Heart left ventricle (tissue), 16 donors: ENCODE results near the gene GRAMD2B. TPM values are rescaled to one million over a fixed set of nuclear protein-coding genes. Genes with fewer than 3 reads are reported as not detected.
A peak's percentile ranks its signal among the peaks of the same experiment; 100 is the strongest.

Experiments used
- ATAC-seq, 4 donors: fragments of 200-7000 bp; cut with Tn5 transposase; one replicate each; pipeline ENCODE4 v1.9.1; 2020 to 2022; ENCODE audit warnings: moderate library complexity in 4 of 4, mild to moderate bottlenecking in 3 of 4, moderate number of reproducible peaks in 1 of 4
- DNase-seq, 5 donors: peaks; one replicate each; pipeline ENCODE4 v3.0.0-alpha.2; 2020
- H3K27ac ChIP-seq, 12 donors: fragments of 200-600 bp; sonication (generic) in 4 of 12; one replicate each; pipeline versions ENCODE4 v1.5.0 to v1.8.0; 2016 to 2022; ENCODE audit warnings: mild to moderate bottlenecking in 2 of 12
- H3K27me3 ChIP-seq, 9 donors: fragments of 200-600 bp; sonication (generic) in 2 of 9; one replicate each; pipeline versions ENCODE4 v1.5.1 to v1.8.0; 2016 to 2022; ENCODE audit warnings: mild to moderate bottlenecking in 3 of 9
- H3K36me3 ChIP-seq, 9 donors: fragments of 200-600 bp; sonication (generic) in 2 of 9; one replicate each; pipeline versions ENCODE4 v1.5.0 to v1.8.0; 2018 to 2022; ENCODE audit warnings: mild to moderate bottlenecking in 2 of 9
- H3K4me1 ChIP-seq, 12 donors: fragments of 200-600 bp; sonication (generic) in 4 of 12; one replicate each; pipeline versions ENCODE4 v1.5.0 to v1.8.0; 2016 to 2022; ENCODE audit warnings: mild to moderate bottlenecking in 3 of 12
- H3K4me3 ChIP-seq, 12 donors: fragments of 200-600 bp; sonication (generic) in 4 of 12; one replicate each; pipeline versions ENCODE4 v1.5.0 to v1.8.0; 2017 to 2022; ENCODE audit warnings: mild to moderate bottlenecking in 9 of 12, moderate library complexity in 4 of 12
- H3K9me3 ChIP-seq, 12 donors: fragments of 200-600 bp; sonication (generic) in 4 of 12; one replicate each; pipeline versions ENCODE4 v1.5.0 to v1.8.0; 2016 to 2022; ENCODE audit warnings: mild to moderate bottlenecking in 1 of 12
- POLR2A ChIP-seq, 2 donors: fragments of 450-650 bp; IDR thresholded peaks; one replicate each; pipeline ENCODE4 v1.6.1; 2017; ENCODE audit warnings: antibody characterized with exemption in 2 of 2, mild to moderate bottlenecking in 2 of 2, moderate library complexity in 2 of 2
- WGBS, 4 donors: extraction: QIAGEN DNeasy Blood & Tissue Kit in 2 of 4; methylation state at CpG; one replicate each; pipeline versions ENCODE4 v1.1.5 to v1.1.7; 2013 to 2018; 5-methylcytosine and 5-hydroxymethylcytosine counted together
- intact Hi-C, 10 donors: fragments of 100-400 bp; cut with DNase I; formaldehyde crosslinking; loops; one replicate each; pipeline versions ENCODE4 v1.11.1 to v1.14.2; 2022
- polyA plus RNA-seq, 2 donors: library from polyadenylated mRNA; stranded (reverse); fragments of 200-250 nt; gene quantifications; one replicate each; pipeline ENCODE4 v1.2.3, GENCODE V29; 2013
- total RNA-seq, 9 donors: library from RNA; depleted of rRNA in 2 of 9; stranded (reverse); fragments of >200 nt in 2 of 9; fragmentation: NEBNext Ultra II Directional in 3 of 9; extraction: Animal tissue kit (Norgen Biotek cat#: 25700) in 3 of 9; gene quantifications; one replicate each; pipeline versions ENCODE4 v1.1.0 to v1.2.4, GENCODE V29; 2016 to 2023
- TF ChIP-seq, protein P1 (sequence below), 12 donors: fragments of 200-600 bp; sonication (generic) in 4 of 12; IDR thresholded peaks; one replicate each; pipeline versions ENCODE4 v1.5.0 to v1.8.0; 2018 to 2022; ENCODE audit warnings: antibody characterized with exemption in 12 of 12, mild to moderate bottlenecking in 5 of 12
- donor health status: ischemic (EF 13 %, LVEDD 7.1; RV severe dilation, severe dysfunction).
- donor health status: healthy with polysubstance abuse.
- donor health status: DM: no; HTN: yes; CAD: no.
- donor health status: DM: no; HTN: no; CAD: no.
- donor health status: ischemic (EF 25% LVEDD 6.9; RV normal size, moderate dysfunction).
- donor health status: ischemic (EF 25% LVEDD 5.7; RV mildly dilated, moderate dysfunction).
- donor health status: healthy.
- donor health status: DM: yes; HTN: yes; CAD: no.
- donor health status: ischemic (EF 35%, LVEDD 5.7; RV mildly dilated, moderate dysfunction).
- donor health status: nonischemic (EF 11% LVEDD 7.7; RV severe dilation, severe dysfunction).
- donor health status: DM: yes; HTN: yes; CAD: no.
- donor health status: PGD.
- donor health status: ischemic (EF 29% LVEDD 5.4; RV normal size, mild dysfunction).
- donor health status: nonischemic (EF 23%, LVEDD 6.1; RV moderate dilation, normal function).

GRAMD2B gene
- total and polyA plus RNA-seq, 11 donors = 7.4 to 50.4 (median 35.8) TPM

GRCh38 chr5:126535856-126536545 is 112.8 kb downstream of the GRAMD2B start:
- 94 to 97% (median 96%) methylated on average over 4 of the region's 4 CpGs for WGBS, 4 donors
- Histone ChIP-seq H3K27me3 (no peaks in the 10 kb centered on the region), H3K4me1 (peaks cover 0 to 22% (median 8%) of the 10 kb centered on the region in 12 donors), H3K27ac (no peak overlapping the region), H3K36me3 (no peaks in the 10 kb centered on the region), H3K4me3 (no peak overlapping the region), H3K9me3 (no peaks in the 10 kb centered on the region)
- intact Hi-C loops = loop anchor here in 7 of 10 donors (5.0 to 10.0 kb wide), 4 partner anchors 34 to 114 kb away; partner anchors contain the start of gene GRAMD2B (in 4 of the 7)
- no peak for DNase-seq
- TF ChIP-seq, protein P1, sequence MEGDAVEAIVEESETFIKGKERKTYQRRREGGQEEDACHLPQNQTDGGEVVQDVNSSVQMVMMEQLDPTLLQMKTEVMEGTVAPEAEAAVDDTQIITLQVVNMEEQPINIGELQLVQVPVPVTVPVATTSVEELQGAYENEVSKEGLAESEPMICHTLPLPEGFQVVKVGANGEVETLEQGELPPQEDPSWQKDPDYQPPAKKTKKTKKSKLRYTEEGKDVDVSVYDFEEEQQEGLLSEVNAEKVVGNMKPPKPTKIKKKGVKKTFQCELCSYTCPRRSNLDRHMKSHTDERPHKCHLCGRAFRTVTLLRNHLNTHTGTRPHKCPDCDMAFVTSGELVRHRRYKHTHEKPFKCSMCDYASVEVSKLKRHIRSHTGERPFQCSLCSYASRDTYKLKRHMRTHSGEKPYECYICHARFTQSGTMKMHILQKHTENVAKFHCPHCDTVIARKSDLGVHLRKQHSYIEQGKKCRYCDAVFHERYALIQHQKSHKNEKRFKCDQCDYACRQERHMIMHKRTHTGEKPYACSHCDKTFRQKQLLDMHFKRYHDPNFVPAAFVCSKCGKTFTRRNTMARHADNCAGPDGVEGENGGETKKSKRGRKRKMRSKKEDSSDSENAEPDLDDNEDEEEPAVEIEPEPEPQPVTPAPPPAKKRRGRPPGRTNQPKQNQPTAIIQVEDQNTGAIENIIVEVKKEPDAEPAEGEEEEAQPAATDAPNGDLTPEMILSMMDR (IDR thresholded peaks at IDR 0.05) = no peak
- TF ChIP-seq POLR2A (IDR thresholded peaks at IDR 0.05) = no peak
- ATAC-seq = no peak

- Histone ChIP-seq H3K27me3 (no peaks in the 10 kb centered on the region), H3K36me3 (no peaks in the 10 kb centered on the region), H3K9me3 (no peaks in the 10 kb centered on the region), H3K4me3 (no peak overlapping the region), H3K27ac (peak overlapping the region in 1 of 12 donors; percentile 22), H3K4me1 (peaks cover 0 to 16% (median 5%) of the 10 kb centered on the region in 12 donors)
- TF ChIP-seq POLR2A (IDR thresholded peaks at IDR 0.05) = no peak
- TF ChIP-seq, protein P1 (IDR thresholded peaks at IDR 0.05) = no peak
- WGBS, 4 donors = 44 to 58% (median 53%) methylated on average over 3 of the region's 3 CpGs
- no peak for ATAC-seq
- intact Hi-C loops = loop anchor here in 7 of 10 donors (5.0 to 10.0 kb wide), 4 partner anchors 35 to 115 kb away; partner anchors contain the start of gene GRAMD2B (in 4 of the 7)
- DNase-seq = no peak
Observed at GRCh38 chr5:126536874-126537273, 113.7 kb downstream of the GRAMD2B start.

DNA sequence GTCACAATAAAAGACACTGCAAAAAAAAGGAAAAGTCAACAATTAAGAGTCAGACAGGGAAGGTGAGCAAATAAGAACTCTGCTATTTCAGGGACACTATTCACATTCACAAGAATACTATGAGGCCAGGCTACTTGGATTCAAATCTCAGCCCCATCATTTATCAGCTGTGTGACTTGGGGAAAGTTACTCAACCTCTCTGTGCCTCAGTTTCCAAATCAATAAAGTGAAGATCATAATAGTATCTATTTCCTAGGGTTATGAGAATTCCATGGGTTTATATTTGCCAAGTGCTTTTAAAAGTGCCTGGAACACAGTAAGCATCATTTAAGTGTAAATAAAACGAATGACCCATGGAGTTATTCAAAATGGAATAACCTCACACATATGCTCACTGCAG is 115.4 kb downstream of the GRAMD2B start:
- 73 to 90% (median 88%) methylated on average over 1 of the region's 1 CpG for WGBS, 4 donors
- intact Hi-C loops = loop anchor here in 9 of 10 donors (1.0 to 10.0 kb wide), 7 partner anchors 36 to 199 kb away; partner anchors contain the start of gene GRAMD2B (in 4 of the 9)

DNA sequence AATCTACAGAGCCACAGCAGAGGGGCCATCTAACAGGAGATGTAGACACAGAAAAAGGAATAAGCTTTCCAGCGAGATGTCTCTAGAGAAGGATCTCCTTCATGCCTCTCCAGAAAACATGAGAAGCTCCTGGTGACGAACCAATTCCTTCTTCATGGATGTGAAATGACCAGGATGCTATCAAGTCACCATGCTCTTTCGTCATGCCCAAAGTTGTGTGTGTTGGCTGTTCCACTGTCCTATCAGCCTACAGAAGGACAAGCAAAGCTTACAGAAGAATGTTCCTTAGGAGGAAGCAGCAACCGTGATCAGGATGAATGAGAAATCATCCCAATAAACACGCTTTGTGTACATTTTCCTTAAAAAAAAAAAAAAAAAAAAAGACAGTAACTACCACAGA is 117.4 kb downstream of the GRAMD2B start:
- Histone ChIP-seq H3K27ac (no peak overlapping the region), H3K4me3 (no peak overlapping the region), H3K4me1 (peaks cover 0 to 11% (median 4%) of the 10 kb centered on the region in 12 donors), H3K36me3 (peaks cover 0 to 18% (median 3%) of the 10 kb centered on the region in 9 donors), H3K27me3 (no peaks in the 10 kb centered on the region), H3K9me3 (no peaks in the 10 kb centered on the region)
- no peak for DNase-seq
- intact Hi-C loops = loop anchor here in 3 of 10 donors (5.0 kb wide), 2 partner anchors 62 to 203 kb away; partner anchors contain the start of gene PHAX (in 1 of the 3)
- TF ChIP-seq, protein P1 (IDR thresholded peaks at IDR 0.05) = no peak
- no peak for TF ChIP-seq POLR2A (IDR thresholded peaks at IDR 0.05)
- WGBS, 4 donors = 69 to 83% (median 76%) methylated on average over 5 of the region's 5 CpGs
- ATAC-seq = no peak

More for the DNA sequence above, 115.4 kb downstream of the GRAMD2B start:
- ATAC-seq (peak in 1 of 4 donors; percentile 34), DNase-seq (no peak)
- Histone ChIP-seq H3K4me3 (no peak overlapping the region), H3K9me3 (no peaks in the 10 kb centered on the region), H3K27me3 (no peaks in the 10 kb centered on the region), H3K4me1 (peaks cover 0 to 11% (median 4%) of the 10 kb centered on the region in 12 donors), H3K27ac (peak overlapping the region in 2 of 12 donors; percentile 15 to 59), H3K36me3 (peaks cover 0 to 2% (median 0%) of the 10 kb centered on the region in 9 donors)
- TF ChIP-seq, protein P1 (IDR thresholded peaks at IDR 0.05) = no peak
- TF ChIP-seq POLR2A (IDR thresholded peaks at IDR 0.05) = no peak
